Panc1 (cell line): ENCODE results near the gene RRBP1. TPM values are rescaled to one million over a fixed set of nuclear protein-coding genes. Genes with fewer than 3 reads are reported as not detected.

Experiments
- ATAC-seq: fragments of 200-7000 bp; cut with Tn5 transposase; 2 replicates; pipeline ENCODE4 v1.9.1; 2020; ENCODE audit warnings: mild to moderate bottlenecking, moderate library complexity
- BruUV-seq: library from RNA; stranded (reverse); fragments of 400-500 nt; replicated peaks from 2 replicates; lab custom pipeline; 2021; lab: Mats Ljungman, UMichigan
- CTCF ChIA-PET: fragments of 300-600 bp; sonication (Branson Sonifier 250); formaldehyde crosslinking; loops from one replicate; lab custom pipeline; 2022; ENCODE audit warnings: antibody characterized with exemption; lab: Charles Lee
- POLR2A ChIA-PET: fragments of 300-600 bp; sonication (Branson Sonifier 250); formaldehyde crosslinking; loops from one replicate; lab custom pipeline; 2022; ENCODE audit warnings: antibody characterized with exemption; lab: Charles Lee
- DNase-seq: peaks from one replicate; pipeline ENCODE4 v3.0.0-alpha.2; 2010; ENCODE audit warnings: low read depth, low spot score
- H3K27ac ChIP-seq: 2 replicates; pipeline ENCODE4 v1.5.1; 2011; ENCODE audit warnings: mild to moderate bottlenecking, low read length, inconsistent platforms
- H3K27me3 ChIP-seq: fragments of 200-500 bp; sonication (Bioruptor generic); 2 replicates; pipeline ENCODE4 v1.6.0; 2014; ENCODE audit warnings: low read length, inconsistent platforms; ENCODE audit not compliant: control insufficient read depth, insufficient read depth
- H3K36me3 ChIP-seq: fragments of 200-500 bp; sonication (Bioruptor generic); 2 replicates; pipeline ENCODE4 v1.5.1; 2014; ENCODE audit warnings: inconsistent platforms, mild to moderate bottlenecking, low read length, moderate library complexity; ENCODE audit not compliant: control insufficient read depth, insufficient read depth
- H3K4me1 ChIP-seq: 2 replicates; pipeline ENCODE4 v1.5.1; 2011; ENCODE audit warnings: inconsistent platforms, mild to moderate bottlenecking, low read length, moderate library complexity; ENCODE audit not compliant: control insufficient read depth, insufficient read depth
- H3K4me3 ChIP-seq, 2 experiments: 2 replicates each; pipeline ENCODE4 v1.5.1; 2011 to 2012; ENCODE audit warnings: low read depth in 2 of 2, low read length in 2 of 2, mild to moderate bottlenecking in 2 of 2, inconsistent platforms in 1 of 2, moderate library complexity in 1 of 2
- H3K9me3 ChIP-seq: fragments of 200-500 bp; sonication (Bioruptor generic); 2 replicates; pipeline ENCODE4 v1.5.1; 2014; ENCODE audit warnings: low read depth, mild to moderate bottlenecking, inconsistent platforms, low read length, moderate library complexity; ENCODE audit not compliant: control insufficient read depth, insufficient read depth
- CTCF ChIP-seq: fragments of 450-650 bp; IDR thresholded peaks from 2 replicates; pipeline ENCODE4 v1.5.1; 2017; ENCODE audit warnings: mild to moderate bottlenecking
- POLR2AphosphoS5 ChIP-seq: IDR thresholded peaks from 2 replicates; pipeline ENCODE4 v1.6.1; 2012; ENCODE audit warnings: mild to moderate bottlenecking, low read depth, low read length, moderate library complexity
- SIN3A ChIP-seq: IDR thresholded peaks from 2 replicates; pipeline ENCODE4 v1.6.1; 2012; ENCODE audit warnings: low read depth, mild to moderate bottlenecking, low read length, moderate library complexity, borderline replicate concordance; ENCODE audit not compliant: insufficient read depth
- TCF7L2 ChIP-seq: IDR thresholded peaks from 2 replicates; pipeline ENCODE4 v1.6.1; 2011; ENCODE audit warnings: mild to moderate bottlenecking, low read depth, low read length, inconsistent platforms
- in situ Hi-C: cut with HindIII; loops from 2 replicates; pipeline ENCODE4 v1.10.0; 2016; ENCODE audit warnings: low sequenced_read_pairs, low pct_unique_long_range_greater_than_20kb
- intact Hi-C: fragments of 100-400 bp; cut with micrococcal nuclease; formaldehyde crosslinking; loops from one replicate; pipeline ENCODE4 v1.10.0; 2022; ENCODE audit not compliant: unreplicated experiment
- total RNA-seq: library from RNA; stranded (reverse); gene quantifications from one replicate; pipeline ENCODE4 v1.2.1, GENCODE V29; 2021; ENCODE audit not compliant: unreplicated experiment
- TF ChIP-seq, protein P1 (sequence below), 2 experiments: IDR thresholded peaks; 2 replicates each; pipeline ENCODE4 v1.6.1; 2011 to 2012; ENCODE audit warnings: low read depth in 2 of 2, control low read depth in 1 of 2, low read length in 1 of 2, mild to moderate bottlenecking in 1 of 2, moderate library complexity in 1 of 2; ENCODE audit not compliant: insufficient read depth in 1 of 2

The RRBP1 gene
- total RNA-seq, 1 experiment from 2014 or later: 152 TPM

- in situ Hi-C loops: no loop called here
- CTCF ChIA-PET: no interaction called here
These were observed 24.0 kb downstream of the RRBP1 start for GRCh38 chr20:17657898-17658647.

DNA sequence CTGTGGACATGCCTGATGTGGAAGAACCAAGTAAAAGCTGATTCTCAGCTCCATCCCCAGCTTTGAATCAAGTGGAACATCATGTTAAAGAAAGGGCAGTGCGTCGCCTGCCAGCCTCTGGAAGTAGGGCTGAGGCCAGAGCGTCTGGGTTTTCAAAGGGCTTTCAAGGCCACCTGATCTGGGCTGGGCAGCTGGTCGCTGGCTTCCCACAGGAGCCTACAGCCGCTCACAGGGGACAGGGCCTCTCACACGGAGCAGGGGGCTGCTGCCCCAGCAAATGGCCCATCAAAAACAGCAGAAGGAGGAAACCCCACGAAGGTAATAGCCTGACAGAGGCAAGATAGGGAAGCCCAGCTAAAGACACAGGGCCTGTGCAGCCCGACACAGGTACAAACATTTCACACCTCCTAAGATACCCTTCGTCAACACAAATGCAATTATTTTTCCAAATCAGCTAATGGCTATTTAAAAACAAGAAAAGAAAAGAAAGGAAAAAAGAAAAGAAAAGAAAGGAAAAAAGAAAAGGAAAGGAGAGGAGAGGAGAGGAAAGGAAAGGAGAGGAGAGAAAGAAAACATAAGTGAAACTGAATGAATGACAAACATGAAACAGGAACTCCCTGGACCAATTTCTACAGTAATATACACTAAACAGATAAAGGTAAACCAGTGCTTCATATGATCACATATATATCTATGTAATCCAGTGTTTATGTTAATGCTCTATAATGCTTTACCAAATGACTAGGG, 24.8 kb downstream of the RRBP1 start:
- BruUV-seq: no TSS peak
- no peak for ATAC-seq
- in situ Hi-C loops (no loop called here), intact Hi-C loops (no loop called here)
- ChIA-PET CTCF (interaction anchor here (0.6 kb wide), 1 partner anchor 337 kb away, joined by 5 read pairs; no protein-coding TSS in a partner anchor), POLR2A (no interaction called here)
- no peaks in the 10 kb centered on the region for H3K9me3 ChIP-seq
- no peak for DNase-seq
- H3K4me1 ChIP-seq: peaks cover 3% of the 10 kb centered on the region
- 0 out of 2 replicates have a peak, but pooled peaks cover 4% of the 10 kb centered on the region for H3K36me3 ChIP-seq
- H3K4me3 ChIP-seq: no peak overlapping the region
- no peak overlapping the region for H3K27ac ChIP-seq
- no peaks in the 10 kb centered on the region for H3K27me3 ChIP-seq
- no peak for TF ChIP-seq POLR2AphosphoS5

More at GRCh38 chr20:17657898-17658647, 24.0 kb downstream of the RRBP1 start:
- no TSS peak for BruUV-seq
- H3K27ac ChIP-seq: no peak overlapping the region
- DNase-seq (no peak), ATAC-seq (no peak)
- TF ChIP-seq TCF7L2 (no peak), CTCF (no peak), POLR2AphosphoS5 (no peak), SIN3A (no peak)
- TF ChIP-seq, protein P1, sequence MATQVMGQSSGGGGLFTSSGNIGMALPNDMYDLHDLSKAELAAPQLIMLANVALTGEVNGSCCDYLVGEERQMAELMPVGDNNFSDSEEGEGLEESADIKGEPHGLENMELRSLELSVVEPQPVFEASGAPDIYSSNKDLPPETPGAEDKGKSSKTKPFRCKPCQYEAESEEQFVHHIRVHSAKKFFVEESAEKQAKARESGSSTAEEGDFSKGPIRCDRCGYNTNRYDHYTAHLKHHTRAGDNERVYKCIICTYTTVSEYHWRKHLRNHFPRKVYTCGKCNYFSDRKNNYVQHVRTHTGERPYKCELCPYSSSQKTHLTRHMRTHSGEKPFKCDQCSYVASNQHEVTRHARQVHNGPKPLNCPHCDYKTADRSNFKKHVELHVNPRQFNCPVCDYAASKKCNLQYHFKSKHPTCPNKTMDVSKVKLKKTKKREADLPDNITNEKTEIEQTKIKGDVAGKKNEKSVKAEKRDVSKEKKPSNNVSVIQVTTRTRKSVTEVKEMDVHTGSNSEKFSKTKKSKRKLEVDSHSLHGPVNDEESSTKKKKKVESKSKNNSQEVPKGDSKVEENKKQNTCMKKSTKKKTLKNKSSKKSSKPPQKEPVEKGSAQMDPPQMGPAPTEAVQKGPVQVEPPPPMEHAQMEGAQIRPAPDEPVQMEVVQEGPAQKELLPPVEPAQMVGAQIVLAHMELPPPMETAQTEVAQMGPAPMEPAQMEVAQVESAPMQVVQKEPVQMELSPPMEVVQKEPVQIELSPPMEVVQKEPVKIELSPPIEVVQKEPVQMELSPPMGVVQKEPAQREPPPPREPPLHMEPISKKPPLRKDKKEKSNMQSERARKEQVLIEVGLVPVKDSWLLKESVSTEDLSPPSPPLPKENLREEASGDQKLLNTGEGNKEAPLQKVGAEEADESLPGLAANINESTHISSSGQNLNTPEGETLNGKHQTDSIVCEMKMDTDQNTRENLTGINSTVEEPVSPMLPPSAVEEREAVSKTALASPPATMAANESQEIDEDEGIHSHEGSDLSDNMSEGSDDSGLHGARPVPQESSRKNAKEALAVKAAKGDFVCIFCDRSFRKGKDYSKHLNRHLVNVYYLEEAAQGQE (IDR thresholded peaks at IDR 0.05; ENCODE audit: insufficient read depth in 1 of 2, low read depth in 2 of 2, low read length in 1 of 2): no peak
- POLR2A ChIA-PET: no interaction called here
- intact Hi-C loops: no loop called here
- H3K27me3 ChIP-seq: no peaks in the 10 kb centered on the region
- 0 out of 2 replicates have a peak, but pooled peaks cover 4% of the 10 kb centered on the region for H3K36me3 ChIP-seq
- no peaks in the 10 kb centered on the region for H3K4me1 ChIP-seq
- no peaks in the 10 kb centered on the region for H3K9me3 ChIP-seq
- H3K4me3 ChIP-seq: no peak overlapping the region
